GM08714 (cell line): ENCODE data around the gene DESI1.
"Not testable (repeated sequence)": the region's sequence is repeated elsewhere in the genome, so short reads cannot be mapped to it uniquely, and the experiment has no call there.

Experiments
- H3K4me3 ChIP-seq: fragments of 200-500 bp; sonication (Bioruptor generic); 2 replicates; pipeline ENCODE4 v1.5.1; 2014; ENCODE audit warnings: mild to moderate bottlenecking, low read length, inconsistent platforms
- ZNF274 ChIP-seq: IDR thresholded peaks from 2 replicates; pipeline ENCODE4 v1.6.1; 2012; ENCODE audit warnings: mild to moderate bottlenecking, low read depth, low read length

Gene DESI1

DNA sequence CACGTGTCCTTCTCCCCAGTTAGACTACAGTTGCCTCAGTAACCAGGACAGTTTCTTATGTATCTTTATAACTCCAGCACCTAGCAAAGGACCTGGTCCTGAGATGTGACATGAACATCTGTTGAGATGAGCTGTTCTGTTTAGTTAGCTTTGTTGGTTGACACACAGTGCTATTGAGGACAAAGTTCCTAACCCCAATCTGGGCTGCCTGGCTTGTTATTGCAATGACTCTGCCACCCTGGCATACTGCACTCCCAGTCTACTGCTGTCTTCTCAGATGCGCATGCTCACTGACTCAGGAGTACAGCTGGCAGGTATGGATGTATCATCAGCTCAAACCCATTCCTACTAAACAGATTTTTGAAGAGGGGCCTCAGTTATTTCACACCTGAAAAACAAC is 7.4 kb downstream of the DESI1 start:
- TF ChIP-seq ZNF274 = no peak
- H3K4me3 ChIP-seq = no peak overlapping the region

- no peak overlapping the region for H3K4me3 ChIP-seq
- no peak for TF ChIP-seq ZNF274
These were observed 8.1 kb downstream of the DESI1 start for GRCh38 chr22:41612603-41613306.

DNA sequence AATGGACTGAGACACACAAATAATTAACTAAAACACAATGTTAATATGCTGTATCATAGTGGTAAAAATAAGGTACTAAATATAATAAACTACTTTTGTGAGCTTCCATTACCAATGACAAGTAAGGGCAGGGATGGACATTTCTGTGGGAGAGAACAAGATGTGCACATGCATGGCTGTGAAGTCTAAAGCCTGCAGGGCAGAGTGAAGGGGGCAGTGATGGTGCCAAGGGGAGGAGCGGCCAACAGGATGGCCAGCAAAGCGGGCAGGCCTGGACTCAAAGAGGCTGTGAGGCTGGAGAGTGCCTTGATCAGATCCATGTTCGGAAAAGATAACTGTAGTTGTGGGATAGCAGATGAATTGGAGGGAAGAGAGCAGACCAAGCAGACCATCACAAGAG is 12.5 kb downstream of the DESI1 start:
- no peak overlapping the region for H3K4me3 ChIP-seq
- no peak for TF ChIP-seq ZNF274

DNA sequence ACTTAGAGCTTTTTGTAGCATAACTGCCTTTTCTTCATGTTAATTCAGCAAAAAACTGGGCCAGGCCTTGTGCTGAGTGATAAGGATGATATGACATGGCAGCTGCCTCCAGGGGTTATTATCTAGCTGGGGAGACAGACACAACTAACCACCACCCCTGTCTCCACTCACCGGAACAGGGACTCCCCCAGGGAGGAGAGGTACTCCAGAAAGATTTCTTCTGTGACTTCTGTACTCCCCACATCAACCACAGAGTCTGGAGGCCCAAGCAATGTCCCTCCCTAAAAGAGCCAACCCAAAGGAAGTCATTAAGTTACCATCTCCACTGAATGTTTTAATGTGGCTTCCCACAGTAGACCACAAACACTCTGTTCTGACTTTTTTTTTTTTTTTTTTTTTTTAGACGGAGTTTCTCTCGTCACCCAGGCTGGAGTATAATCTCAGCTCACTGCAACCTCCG is 16.9 kb downstream of the DESI1 start:
- TF ChIP-seq ZNF274 = no peak
- H3K4me3 ChIP-seq = no peak overlapping the region

GRCh38 chr22:41600976-41601375 is 19.9 kb downstream of the DESI1 start:
- no peak overlapping the region for H3K4me3 ChIP-seq
- no peak for TF ChIP-seq ZNF274

DNA sequence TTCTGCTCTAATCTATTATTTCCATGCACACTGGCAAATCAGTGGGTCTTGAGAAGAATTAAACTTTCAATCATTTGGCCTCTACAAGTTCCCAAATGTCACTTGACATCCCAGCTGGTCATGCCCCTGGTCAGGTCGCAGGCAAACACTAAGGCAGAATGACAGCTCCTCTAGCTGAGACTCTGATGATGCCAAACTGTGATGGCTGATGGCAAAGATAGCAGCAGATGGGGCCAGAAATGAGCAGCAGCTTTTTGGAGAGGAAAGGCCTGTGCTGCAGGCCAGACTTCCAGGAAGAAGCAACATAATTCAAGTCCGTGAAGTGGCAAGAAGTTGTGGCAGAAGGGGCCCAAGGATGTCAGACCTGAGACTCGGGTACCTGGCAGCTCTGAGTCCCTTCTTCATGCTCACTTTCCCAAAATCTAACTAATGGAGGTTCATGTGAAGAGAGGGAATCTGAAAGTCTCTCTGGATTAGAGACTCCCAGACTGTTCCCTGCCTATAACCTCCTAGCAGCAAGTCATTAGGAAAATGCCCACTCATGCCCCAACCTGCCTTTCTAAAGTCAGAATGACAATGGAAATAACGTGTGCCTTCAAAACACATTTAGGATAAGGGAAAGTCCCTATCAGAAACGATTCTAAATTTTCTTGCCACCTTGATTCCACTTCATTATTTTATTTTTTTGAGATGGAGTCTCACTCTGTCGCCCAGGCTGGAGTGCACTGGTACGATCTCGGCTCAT is 21.8 kb downstream of the DESI1 start:
- TF ChIP-seq ZNF274 = no peak
- H3K4me3 ChIP-seq = no peak overlapping the region

- no peak overlapping the region for H3K4me3 ChIP-seq
- TF ChIP-seq ZNF274 = no peak
These were observed 22.8 kb downstream of the DESI1 start for GRCh38 chr22:41598081-41598480.

DNA sequence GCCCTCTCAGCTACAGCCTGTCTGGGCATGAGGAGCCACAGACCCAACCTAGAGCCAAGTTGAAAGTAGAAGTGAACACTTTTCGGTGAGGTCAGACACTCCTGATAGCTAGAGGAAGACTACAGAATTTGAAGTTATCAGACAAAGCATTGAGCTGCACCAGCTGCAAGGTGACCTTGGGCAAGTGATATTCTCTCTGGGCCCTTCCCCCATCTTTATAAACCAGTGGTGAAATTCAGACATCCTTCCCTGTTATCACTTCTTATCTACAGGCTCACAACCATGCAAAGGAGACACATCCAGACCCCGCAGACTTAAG is 23.2 kb downstream of the DESI1 start:
- no peak for TF ChIP-seq ZNF274

GRCh38 chr22:41596776-41597634 is 23.8 kb downstream of the DESI1 start:
- TF ChIP-seq ZNF274 = no peak
- no peak overlapping the region for H3K4me3 ChIP-seq

More for the DNA sequence above, 23.2 kb downstream of the DESI1 start:
- no peak overlapping the region for H3K4me3 ChIP-seq

- no peak overlapping the region for H3K4me3 ChIP-seq
- no peak for TF ChIP-seq ZNF274
These were observed 25.1 kb downstream of the DESI1 start for GRCh38 chr22:41595703-41596102.

DNA sequence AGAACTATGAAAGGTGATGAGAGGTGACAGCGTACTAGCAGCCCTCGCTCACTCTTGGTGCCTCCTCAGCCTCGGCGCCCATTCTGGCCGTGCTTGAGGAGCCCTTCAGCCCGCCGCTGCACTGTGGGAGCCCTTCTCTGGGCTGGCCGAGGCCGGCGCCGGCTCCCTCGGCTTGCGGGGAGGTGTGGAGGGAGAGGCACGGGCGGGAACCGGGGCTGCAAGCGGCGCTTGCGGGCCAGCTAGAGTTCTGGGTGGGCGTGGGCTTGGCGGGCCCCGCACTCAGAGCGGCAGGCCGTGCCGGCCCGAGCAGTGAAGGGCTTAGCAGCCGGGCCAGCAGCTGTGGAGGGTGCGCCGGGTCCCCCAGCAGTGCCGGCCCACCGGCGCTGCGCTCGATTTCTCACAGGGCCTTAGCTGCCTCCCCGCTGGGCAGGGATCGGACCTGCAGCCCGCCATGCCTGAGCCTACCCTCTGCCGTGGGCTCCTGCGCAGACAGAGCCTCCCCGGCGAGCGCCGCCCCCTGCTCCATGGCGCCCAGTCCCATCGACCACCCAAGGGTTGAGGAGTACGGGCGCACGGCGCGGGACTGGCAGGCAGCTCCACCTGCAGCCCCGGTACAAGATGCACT is 27.4 kb downstream of the DESI1 start:
- not testable (repeated sequence) for H3K4me3 ChIP-seq

GRCh38 chr22:41589391-41590241 is 31.2 kb downstream of the DESI1 start, which contains the start of gene PMM1:
Gene PMM1, minus strand, starts transcription at chr22:41589840. Its CDS starts 35 bp downstream, at chr22:41589805.
- H3K4me3 ChIP-seq = peak within 1 kb of the TSS; percentile 86

DNA sequence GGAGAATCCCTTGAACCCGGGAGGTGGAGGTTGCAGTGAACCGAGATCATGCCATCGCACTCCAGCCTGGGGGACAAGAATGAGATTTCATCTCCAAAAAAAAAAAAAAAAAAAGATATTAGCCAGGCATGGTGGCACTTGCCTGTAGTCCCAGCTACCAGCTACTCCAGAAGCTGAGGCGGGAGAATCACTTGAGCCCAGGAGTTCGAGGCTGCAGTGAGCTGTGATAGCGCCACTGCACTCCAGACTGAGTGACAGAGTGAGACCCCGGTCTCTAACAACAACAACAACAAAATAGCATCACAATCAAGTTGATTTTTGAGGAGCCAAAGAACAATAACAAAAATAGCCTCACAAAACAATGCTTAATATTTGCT is 33.5 kb downstream of the DESI1 start:
- H3K4me3 ChIP-seq = no peak overlapping the region
- no peak for TF ChIP-seq ZNF274

More at GRCh38 chr22:41589391-41590241, 31.2 kb downstream of the DESI1 start, which contains the start of gene PMM1:
- TF ChIP-seq ZNF274 = no peak

DNA sequence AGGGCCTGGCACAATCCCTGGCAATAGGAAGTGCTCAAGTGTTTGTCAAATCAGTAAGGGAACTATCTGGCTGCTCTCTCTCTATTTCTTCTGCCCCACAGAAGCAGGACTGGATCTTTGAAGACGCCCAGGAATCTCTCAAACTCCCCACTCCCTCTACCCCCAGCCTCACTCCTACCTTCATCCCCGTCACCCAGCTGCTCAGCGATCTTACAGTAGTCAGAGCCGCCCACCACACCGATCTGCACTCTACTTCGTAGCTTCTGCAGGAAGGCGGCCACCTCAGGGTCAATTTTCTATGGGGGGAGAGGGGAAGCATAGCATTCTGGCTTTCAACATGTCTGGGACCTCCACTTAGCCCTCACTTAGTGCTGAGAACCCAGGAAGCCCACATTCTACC is 34.9 kb downstream of the DESI1 start:
- TF ChIP-seq ZNF274 = no peak
- H3K4me3 ChIP-seq = no peak overlapping the region
